GM12875 (cell line): ENCODE results near the gene GLG1.

Source experiments
- H3K4me3 ChIP-seq: one replicate; pipeline ENCODE4 v1.5.1; 2011; ENCODE audit warnings: low read depth, low read length, control low read depth
- CTCF ChIP-seq: IDR thresholded peaks from 2 replicates; pipeline ENCODE4 v1.5.1; 2011; ENCODE audit warnings: low read depth, mild to moderate bottlenecking, control low read depth, inconsistent platforms, low read length, moderate library complexity, borderline replicate concordance; ENCODE audit not compliant: insufficient read depth

GLG1 gene

GRCh38 chr16:74575807-74576643 lies 30.9 kb downstream of the GLG1 start:
- TF ChIP-seq CTCF = no peak
- no peak overlapping the region for H3K4me3 ChIP-seq

GRCh38 chr16:74575175-74575806 lies 31.6 kb downstream of the GLG1 start:
- no peak for TF ChIP-seq CTCF
- H3K4me3 ChIP-seq = no peak overlapping the region

GRCh38 chr16:74574146-74574545 lies 32.8 kb downstream of the GLG1 start:
- no peak for TF ChIP-seq CTCF
- H3K4me3 ChIP-seq = no peak overlapping the region

- no peak overlapping the region for H3K4me3 ChIP-seq
- TF ChIP-seq CTCF = no peak
These were observed 33.3 kb downstream of the GLG1 start for GRCh38 chr16:74573622-74574021.

GRCh38 chr16:74570412-74571301 lies 36.3 kb downstream of the GLG1 start:
- no peak overlapping the region for H3K4me3 ChIP-seq
- no peak for TF ChIP-seq CTCF

GRCh38 chr16:74568961-74569631 lies 37.8 kb downstream of the GLG1 start:
- TF ChIP-seq CTCF = no peak

More at GRCh38 chr16:74568961-74569631, 37.8 kb downstream of the GLG1 start:
- no peak overlapping the region for H3K4me3 ChIP-seq
